CD4-positive, alpha-beta T cell treated with Interferon gamma for 1 hour (primary cell): Measurements from ENCODE around the gene PRSS27.
"Not testable (repeated sequence)": the region's sequence is repeated elsewhere in the genome, so short reads cannot be mapped to it uniquely, and the experiment has no call there.

Experiments used
- DNase-seq: peaks from one replicate; pipeline ENCODE4 v3.0.0-alpha.2; 2020

Gene PRSS27

GRCh38 chr16:2707368-2708289 lies 12.4 kb downstream of the PRSS27 start:
- DNase-seq: no peak

- DNase-seq: no peak
Measured at GRCh38 chr16:2706611-2707311, 13.3 kb downstream of the PRSS27 start.

- no peak for DNase-seq
Measured at GRCh38 chr16:2706085-2706484, 13.9 kb downstream of the PRSS27 start.

- DNase-seq: no peak
Measured at GRCh38 chr16:2705351-2705750, 14.7 kb downstream of the PRSS27 start.

- no peak for DNase-seq
Measured at GRCh38 chr16:2704983-2705275, 15.1 kb downstream of the PRSS27 start.

GRCh38 chr16:2704166-2704982 lies 15.7 kb downstream of the PRSS27 start:
- no peak for DNase-seq

- DNase-seq: no peak
Measured at GRCh38 chr16:2702871-2703745, 16.9 kb downstream of the PRSS27 start.

GRCh38 chr16:2702438-2702825 lies 17.6 kb downstream of the PRSS27 start:
- DNase-seq: no peak

GRCh38 chr16:2701713-2702437 lies 18.1 kb downstream of the PRSS27 start:
- no peak for DNase-seq

GRCh38 chr16:2701272-2701671 lies 18.8 kb downstream of the PRSS27 start:
- DNase-seq: no peak

GRCh38 chr16:2700786-2701185 lies 19.2 kb downstream of the PRSS27 start:
- no peak for DNase-seq

- DNase-seq: no peak
Measured at GRCh38 chr16:2699791-2700600, 20.0 kb downstream of the PRSS27 start.

GRCh38 chr16:2698965-2699750 lies 20.9 kb downstream of the PRSS27 start:
- no peak for DNase-seq

- DNase-seq: no peak
Measured at GRCh38 chr16:2698103-2698870, 21.7 kb downstream of the PRSS27 start.

- no peak for DNase-seq
Measured at GRCh38 chr16:2697401-2697948, 22.5 kb downstream of the PRSS27 start.

- not testable (repeated sequence) for DNase-seq
Measured at GRCh38 chr16:2696601-2697250, 23.3 kb downstream of the PRSS27 start.

- no peak for DNase-seq
Measured at GRCh38 chr16:2692948-2693651, 26.9 kb downstream of the PRSS27 start.
